ENCODE data around the gene FASN. TPM values are rescaled to one million over a fixed set of nuclear protein-coding genes. Genes with fewer than 3 reads are reported as not detected.

Gene FASN
- total and polyA plus RNA-seq, 2 of the 13 experiments (the other 11 are each of a cell fraction or from before 2014, with no cell fraction given) = 51.7 to 101 TPM

- peak; percentile 73 for TF ChIP-seq HNRNPK (IDR thresholded peaks at IDR 0.05; ENCODE audit: low read depth, low read length, poor library complexity, severe bottlenecking)
- TF ChIP-seq KLF13 (CRISPR knock-in tag; IDR thresholded peaks at IDR 0.05) = no peak
- TF ChIP-seq ZNF724P (CRISPR knock-in tag; IDR thresholded peaks at IDR 0.05; ENCODE audit: borderline replicate concordance) = peak; percentile 5; the same call in 1 of the 2 replicates
- TF ChIP-seq ARNTL (CRISPR knock-in tag; IDR thresholded peaks at IDR 0.05) = 0 out of 2 replicates have a peak, but pooled peaks have one; percentile 42
- TF ChIP-seq FUBP1 (CRISPR knock-in tag; IDR thresholded peaks at IDR 0.05; ENCODE audit: borderline replicate concordance) = peak; percentile 17; the same call in 1 of the 2 replicates
- TF ChIP-seq SNRNP70 (IDR thresholded peaks at IDR 0.05; ENCODE audit: low read depth, low read length) = no peak
- no peak for TF ChIP-seq SOX13 (IDR thresholded peaks at IDR 0.05)
- no peak for TF ChIP-seq SOX13 (CRISPR knock-in tag; conservative IDR thresholded peaks at IDR 0.05 in 1 of 2, IDR thresholded peaks at IDR 0.05 in 1 of 2)
- TF ChIP-seq ARHGAP35 (CRISPR knock-in tag; IDR thresholded peaks at IDR 0.05; ENCODE audit: borderline replicate concordance) = no peak; the same call in 1 of the 2 replicates
- TF ChIP-seq NCOA1 (CRISPR knock-in tag; IDR thresholded peaks at IDR 0.05) = no peak
- TF ChIP-seq ZEB1 (IDR thresholded peaks at IDR 0.05; ENCODE audit: insufficient replicate concordance, low read depth) = no peak
- no peak for TF ChIP-seq RFX1 (IDR thresholded peaks at IDR 0.05)
- peak; percentile 18; the same call in 1 of the 2 replicates for TF ChIP-seq E2F1 (CRISPR knock-in tag; IDR thresholded peaks at IDR 0.05)
- no peak for TF ChIP-seq CREBL2 (CRISPR knock-in tag; IDR thresholded peaks at IDR 0.05; ENCODE audit: borderline replicate concordance)
- no peak for TF ChIP-seq ZNF746 (CRISPR knock-in tag; IDR thresholded peaks at IDR 0.05)
- TF ChIP-seq NR2F6 (IDR thresholded peaks at IDR 0.05) = no peak
- TF ChIP-seq NR2F6 (CRISPR knock-in tag; IDR thresholded peaks at IDR 0.05) = no peak
- no peak; the same call in 1 of the 2 replicates for TF ChIP-seq ZNF83 (CRISPR knock-in tag; IDR thresholded peaks at IDR 0.05; ENCODE audit: borderline replicate concordance)
- TF ChIP-seq TOPORS (CRISPR knock-in tag; IDR thresholded peaks at IDR 0.05) = no peak
- no peak for TF ChIP-seq ZIK1 (CRISPR knock-in tag; IDR thresholded peaks at IDR 0.05; ENCODE audit: borderline replicate concordance, low read depth)
- no peak for TF ChIP-seq FOXP4 (CRISPR knock-in tag; IDR thresholded peaks at IDR 0.05)
- 0 out of 2 replicates have a peak, but pooled peaks have one; percentile 29 for TF ChIP-seq ZNF782 (CRISPR knock-in tag; IDR thresholded peaks at IDR 0.05; ENCODE audit: borderline replicate concordance)
- TF ChIP-seq SAFB2 (CRISPR knock-in tag; IDR thresholded peaks at IDR 0.05; ENCODE audit: borderline replicate concordance, low read depth) = 0 out of 2 replicates have a peak, but pooled peaks have one; percentile 42
- TF ChIP-seq SNAPC5 (CRISPR knock-in tag; IDR thresholded peaks at IDR 0.05; ENCODE audit: borderline replicate concordance) = no peak; the same call in 1 of the 2 replicates
- no peak for TF ChIP-seq SP2 (CRISPR knock-in tag; IDR thresholded peaks at IDR 0.05)
Observed at GRCh38 chr17:82098939-82099763, 1.1 kb upstream of the FASN start (continued).

All from HepG2 (cell line).